Measurements from ENCODE around the gene RPP30.

The RPP30 gene

GRCh38 chr10:90871766-90872647 lies at the start of gene RPP30:
TSS of gene RPP30 (plus strand) at chr10:90871974. CDS start at chr10:90871987, 13 bp downstream.
- peak; percentile 25 for DNase-seq

GRCh38 chr10:90822508-90822907 lies 49.3 kb upstream of the RPP30 start:
- no peak for DNase-seq

DNA sequence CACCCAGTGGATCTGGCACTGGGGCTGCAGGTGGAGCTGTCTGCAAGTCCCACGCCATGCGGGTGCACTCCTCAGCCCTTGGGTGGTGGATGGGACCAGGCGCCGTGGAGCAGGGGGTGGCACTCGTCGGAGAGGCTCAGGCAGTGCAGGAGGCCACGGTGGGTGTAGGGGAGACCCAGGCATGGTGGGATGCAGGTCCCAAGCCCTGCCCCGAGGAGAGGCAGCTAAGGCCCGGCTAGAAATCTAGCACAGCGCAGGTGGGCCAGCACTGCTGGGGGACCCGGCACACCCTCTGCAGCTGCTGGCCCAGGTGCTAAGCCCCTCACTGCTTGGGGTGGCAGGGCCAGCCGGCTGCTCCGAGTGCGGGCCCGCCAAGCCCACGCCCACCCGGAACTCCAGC lies 39.7 kb upstream of the RPP30 start:
- no peak for DNase-seq

GRCh38 chr10:90834326-90834725 lies 37.4 kb upstream of the RPP30 start:
- DNase-seq, result no peak

DNA sequence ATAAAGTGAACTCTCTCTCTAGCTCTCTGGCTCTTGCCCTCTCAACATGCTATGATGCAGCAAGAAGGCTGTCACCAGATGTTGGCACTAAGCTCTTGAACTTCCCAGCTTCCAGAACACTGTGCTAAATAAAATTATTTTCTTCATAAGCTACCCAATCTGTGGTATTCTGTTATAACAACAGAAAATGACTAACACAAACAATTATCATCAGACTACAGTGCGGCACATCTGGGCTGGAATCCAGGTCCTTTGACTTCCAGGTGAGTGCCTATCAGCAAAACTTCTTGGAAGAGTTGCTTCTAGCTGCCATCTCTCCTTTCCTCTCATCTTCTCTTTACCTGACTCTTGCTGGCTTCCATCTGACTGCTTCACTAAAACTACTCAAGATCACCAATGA lies 34.3 kb upstream of the RPP30 start:
- DNase-seq, result no peak

GRCh38 chr10:90842725-90843124 lies 29.0 kb upstream of the RPP30 start:
- no peak for DNase-seq

DNA sequence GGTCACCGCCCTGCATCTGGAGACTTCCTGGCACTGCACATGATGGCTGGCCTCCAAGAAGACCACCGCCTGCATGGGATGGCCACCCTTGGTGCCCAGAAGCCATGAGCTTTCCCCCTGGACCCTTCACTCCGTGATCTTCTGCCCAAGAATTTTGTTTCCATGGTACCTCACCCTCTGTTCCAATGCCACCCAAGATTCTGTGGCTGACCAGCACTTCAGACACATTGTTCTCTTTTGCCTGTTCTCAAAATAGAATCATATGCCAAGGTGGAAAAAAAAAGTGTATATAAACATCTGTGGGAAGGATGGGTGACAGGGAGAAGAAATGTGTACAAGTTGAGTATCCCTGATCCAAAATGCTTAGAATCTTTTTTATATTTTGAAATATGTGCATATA lies 26.0 kb upstream of the RPP30 start:
- DNase-seq, result no peak

DNA sequence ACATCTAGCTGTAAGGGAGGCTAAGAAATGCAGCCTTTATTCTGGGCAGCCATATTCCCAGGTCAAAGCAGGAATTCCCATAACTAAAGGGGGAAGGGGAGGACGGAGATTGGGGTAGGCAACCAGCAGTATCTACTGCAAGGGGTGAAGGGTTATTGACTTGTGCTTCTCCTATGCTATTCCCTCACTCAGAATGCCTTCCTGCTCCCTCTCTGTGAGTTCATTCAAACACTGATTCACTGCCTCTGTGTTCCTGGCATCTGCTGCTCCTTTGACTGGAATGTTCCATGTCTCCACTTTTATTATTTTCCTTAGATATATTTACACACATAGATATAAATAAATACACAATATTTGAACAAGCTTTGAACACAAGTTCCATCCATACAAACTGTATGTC lies 25.0 kb upstream of the RPP30 start:
- no peak for DNase-seq

- DNase-seq, result no peak
Observed at GRCh38 chr10:90847436-90847835, 24.3 kb upstream of the RPP30 start.

DNA sequence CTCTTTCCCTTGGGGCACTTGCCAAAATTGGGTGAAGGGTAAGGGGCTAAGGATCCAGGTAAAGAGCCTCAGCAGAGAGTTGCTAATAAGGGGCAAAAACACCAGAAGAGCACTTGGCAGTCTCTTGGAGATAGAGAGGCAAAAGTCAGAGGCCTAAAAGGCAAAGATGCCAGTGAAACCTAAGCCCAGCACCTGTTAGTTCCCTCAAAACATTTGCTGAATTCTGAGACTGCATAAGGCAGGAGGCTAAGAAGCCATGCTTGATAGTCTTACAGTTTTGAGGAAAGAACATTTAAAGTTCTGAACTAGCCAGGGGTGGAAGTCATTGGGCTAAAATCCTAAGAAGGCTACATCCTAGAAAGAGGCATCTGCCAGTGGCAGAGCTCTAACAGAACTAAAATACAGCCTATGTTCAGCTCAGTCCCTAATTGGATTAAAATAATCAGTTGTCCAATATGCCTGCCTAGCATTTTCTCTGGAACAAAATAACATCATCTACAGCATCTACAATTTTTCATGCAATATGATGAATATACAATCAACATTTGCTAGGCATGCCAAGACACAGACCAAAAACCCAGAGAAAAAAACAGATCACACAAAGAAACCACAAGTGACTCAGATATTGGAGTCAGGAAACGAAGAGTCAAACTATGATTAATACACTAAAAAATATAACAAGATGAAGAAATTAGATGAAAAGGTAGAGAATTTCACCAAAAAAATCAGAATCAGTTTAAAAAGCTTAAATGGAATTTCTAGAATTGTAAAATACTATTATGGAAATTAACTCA lies 21.6 kb upstream of the RPP30 start:
- no peak for DNase-seq

DNA sequence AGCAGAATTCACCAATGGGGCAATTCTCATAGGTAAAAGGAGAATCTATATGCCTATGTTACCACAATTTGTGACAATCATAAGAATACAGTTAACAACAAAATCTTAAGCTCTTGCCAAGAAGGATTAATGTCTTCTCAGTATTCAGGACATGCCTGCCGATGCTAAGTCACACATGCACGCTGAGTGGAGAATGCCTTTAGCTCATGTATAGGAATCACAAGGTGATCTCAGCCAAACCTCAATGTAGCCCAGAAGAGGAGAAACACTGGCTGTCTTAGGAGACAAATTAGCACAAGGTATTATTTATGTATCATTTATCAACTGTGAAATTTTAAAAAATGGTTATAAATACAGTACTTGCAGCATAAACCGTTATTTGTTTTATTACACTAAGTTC lies 16.6 kb upstream of the RPP30 start:
- DNase-seq, result no peak

GRCh38 chr10:90856261-90856660 lies 15.5 kb upstream of the RPP30 start:
- DNase-seq, result no peak

- no peak for DNase-seq
Observed at GRCh38 chr10:90856964-90857634, 14.7 kb upstream of the RPP30 start.

DNA sequence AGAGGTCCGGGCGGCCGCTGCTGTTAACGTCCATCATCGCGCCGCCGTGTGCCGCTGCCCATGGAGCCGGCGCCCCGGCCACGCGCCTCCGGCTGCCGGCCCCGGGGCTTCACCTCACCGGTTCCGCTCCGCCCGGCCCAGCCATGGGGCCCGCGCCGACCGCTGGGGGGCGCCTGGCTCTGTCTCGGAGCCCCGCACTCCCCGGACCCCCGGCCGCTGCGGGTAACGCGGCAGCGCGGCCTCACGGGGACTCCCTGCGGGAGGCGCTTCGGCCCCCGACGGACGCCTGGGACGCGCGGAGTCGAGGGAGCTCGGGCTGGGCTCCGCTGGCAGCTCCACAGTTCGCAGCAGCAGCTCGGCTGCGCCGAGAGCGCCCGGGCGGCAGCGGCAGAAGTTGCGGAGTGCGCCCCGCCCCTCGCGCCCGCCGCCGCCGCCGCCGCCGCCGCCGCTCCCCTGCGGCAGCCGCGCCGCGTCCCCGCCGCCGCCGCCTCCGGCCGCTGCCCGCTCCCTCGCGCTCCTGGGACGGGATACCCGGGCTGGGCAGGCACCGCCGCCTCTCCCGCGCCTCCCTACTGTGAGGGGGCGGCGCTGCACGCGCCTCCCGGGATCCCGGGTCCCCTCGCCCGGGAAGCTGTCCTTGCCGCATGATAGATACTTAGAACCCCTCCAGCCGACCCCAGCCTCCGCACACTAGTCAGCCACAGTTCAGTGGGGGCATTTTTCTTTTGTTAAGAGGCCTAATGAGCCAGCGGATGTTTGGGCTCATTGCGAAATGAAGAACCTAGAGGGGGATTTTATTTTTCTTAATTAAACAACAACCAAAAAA lies 13.9 kb upstream of the RPP30 start, which contains the start of gene HTR7:
Gene HTR7 (minus strand): TSS at position 405 of the 826 bp plus-strand sequence. CDS start 368 bp downstream, at position 37.
- DNase-seq, result no peak

DNA sequence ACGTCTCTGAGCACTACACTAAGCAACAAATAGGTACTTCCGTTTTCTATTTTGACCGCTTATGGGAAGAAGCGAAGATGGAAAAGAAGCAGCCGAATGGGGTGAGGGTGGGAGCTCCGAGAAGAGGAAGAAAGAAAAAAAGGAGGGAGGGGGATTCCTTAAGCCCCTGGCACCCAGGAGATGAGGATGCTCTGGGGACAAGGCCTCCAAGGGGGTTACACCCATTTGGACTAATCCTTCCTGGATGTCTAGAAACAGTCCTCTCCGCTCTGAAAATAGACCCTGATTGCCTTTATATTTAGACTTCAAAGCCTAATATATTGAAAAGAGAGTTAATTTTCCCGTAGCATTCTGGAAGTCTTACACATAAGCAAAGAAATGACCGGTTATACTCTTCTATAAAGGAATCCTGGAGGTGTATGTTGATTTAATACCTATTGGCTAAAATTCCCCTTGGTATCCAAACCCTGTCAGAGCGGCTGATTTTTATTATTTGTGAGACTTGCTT lies 13.3 kb upstream of the RPP30 start:
- DNase-seq, result no peak

DNA sequence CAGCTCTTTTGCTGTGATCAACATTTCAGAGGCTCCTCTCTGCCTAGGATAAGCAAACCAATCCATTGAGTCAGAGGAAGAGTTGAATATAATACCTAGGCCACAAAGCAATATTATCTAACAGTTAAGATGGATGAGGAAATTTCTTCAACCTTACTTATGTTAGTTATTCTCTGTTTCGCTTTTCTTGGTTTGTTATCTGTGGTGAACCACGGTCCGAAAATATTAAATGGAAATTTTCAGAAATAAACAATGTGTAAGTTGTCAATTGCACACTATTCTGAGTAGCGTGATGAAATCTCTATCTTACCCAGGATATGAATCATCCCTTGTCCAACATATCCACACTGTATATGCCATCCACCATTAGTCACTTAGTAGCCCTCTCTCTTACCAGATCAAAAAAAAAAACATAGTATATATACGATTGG lies 12.4 kb upstream of the RPP30 start:
- DNase-seq, result no peak

DNA sequence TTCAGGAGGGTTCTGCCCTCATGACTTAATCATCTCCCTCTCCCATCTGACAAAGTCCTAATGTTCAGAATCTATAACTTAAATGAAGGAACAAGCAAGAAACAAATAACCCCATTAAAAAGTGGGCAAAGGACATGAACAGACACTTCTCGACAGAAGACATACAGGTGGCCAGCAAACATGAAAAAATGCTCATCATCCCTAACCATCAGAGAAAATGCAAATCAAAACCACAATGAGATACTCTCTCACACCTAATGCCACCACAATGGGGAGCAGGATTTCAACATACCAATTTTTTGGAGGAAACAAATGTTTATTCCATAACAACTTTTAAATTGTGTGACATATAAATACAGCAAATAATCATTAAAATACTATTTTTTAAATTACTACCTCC lies 11.0 kb upstream of the RPP30 start:
- no peak for DNase-seq

DNA sequence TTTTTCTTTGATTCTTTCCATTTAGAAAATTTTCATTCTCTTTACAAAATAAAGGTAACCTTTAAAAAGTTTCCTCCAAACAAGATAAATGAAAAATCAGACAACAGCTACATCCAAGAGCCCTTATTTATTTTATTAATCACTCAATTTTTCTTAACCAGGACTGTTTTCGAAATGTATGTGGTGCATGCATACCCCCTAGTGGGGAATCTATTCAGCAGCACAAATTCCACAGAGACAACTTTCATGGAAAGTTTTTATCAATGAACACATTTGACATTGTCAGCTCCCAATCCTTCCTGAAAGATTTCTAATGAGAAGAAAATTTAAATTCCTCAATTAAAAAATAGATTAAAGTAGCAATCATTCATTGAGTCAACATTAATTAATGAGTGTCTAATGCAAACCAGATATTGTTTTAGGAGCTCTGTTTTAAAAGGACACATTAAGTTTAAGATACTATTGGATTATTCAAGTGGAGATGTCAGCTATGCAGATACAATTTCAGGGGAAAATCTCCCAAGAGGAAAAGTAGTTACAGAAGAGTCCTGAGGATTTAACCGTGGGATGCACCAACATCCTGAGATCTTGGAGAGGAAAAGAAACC lies 8.8 kb upstream of the RPP30 start:
- no peak for DNase-seq

DNA sequence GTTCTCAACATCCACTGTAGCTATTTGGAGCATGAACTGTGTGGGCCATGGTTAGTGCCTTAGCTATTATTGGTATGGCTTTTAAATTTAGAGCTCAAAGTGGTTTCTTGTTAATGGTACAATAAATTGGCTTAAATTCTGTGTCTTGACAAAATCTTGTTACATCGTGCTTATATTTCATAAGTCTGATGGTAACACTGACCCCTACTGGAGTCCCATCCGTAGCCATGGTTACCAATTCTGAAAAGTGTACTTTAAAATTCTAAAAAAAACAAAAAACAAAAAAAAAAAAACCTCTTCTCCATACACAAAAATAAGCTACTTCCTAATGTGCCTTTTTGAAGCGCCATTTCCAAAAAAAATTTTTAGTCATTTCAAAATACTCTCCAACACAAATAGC lies 6.4 kb upstream of the RPP30 start:
- DNase-seq, result no peak

DNA sequence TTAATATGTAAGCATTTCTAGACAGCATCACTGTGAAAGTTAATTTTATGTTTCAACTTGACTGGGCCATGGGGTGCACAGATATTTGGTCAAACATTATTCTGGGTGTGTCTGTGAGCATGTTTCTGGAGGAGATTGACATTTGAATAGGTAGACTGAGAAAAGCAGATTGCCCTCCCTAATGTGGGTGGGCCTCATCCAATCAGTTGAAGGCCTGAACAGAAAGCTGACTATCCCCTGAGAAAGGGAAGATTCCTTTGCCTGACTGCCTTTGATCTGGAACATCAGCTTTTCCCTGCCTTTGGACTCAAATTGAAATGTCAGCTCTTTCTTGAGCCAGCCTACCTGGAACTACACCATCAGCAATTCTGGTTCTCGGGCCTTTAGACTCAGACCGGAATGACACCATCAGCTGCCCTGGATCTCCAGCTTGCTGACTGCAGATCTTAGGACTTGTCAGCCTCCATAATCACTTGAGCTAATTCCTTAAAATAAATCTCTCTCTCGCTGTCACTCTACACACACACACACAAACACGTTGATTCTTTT lies 5.7 kb upstream of the RPP30 start:
- DNase-seq, result no peak

DNA sequence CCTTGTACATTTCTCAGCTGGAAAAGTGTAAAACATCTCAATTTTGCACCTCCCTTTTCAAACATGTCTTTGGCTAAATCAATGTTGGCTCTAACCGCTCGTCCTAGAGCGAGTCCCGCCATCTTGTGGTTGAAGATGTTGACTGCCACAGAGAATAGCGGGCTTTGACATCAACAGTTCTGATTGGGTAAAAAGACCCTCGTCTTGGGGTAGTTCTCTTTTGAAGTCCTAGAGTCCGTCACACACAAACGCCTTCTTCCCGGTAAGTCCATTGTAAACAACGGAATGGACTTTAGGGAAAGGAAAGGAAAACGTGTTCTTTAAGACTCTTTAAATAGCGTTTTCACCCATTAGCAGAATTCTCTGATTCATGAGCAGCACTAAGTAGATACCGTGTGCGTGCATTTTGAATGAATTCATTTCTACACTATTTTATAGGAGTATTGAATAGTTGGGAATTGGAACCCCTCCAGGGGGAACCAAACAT lies 452 bp upstream of the RPP30 start:
- no peak for DNase-seq

Measured in NCI-H1048 (cell line).